ELR (cell line): ENCODE data around the gene TTC7B.

Source experiments
- DNase-seq: peaks from one replicate; pipeline ENCODE4 v3.0.0-alpha.2; 2015; ENCODE audit warnings: low read depth

Gene TTC7B

DNA sequence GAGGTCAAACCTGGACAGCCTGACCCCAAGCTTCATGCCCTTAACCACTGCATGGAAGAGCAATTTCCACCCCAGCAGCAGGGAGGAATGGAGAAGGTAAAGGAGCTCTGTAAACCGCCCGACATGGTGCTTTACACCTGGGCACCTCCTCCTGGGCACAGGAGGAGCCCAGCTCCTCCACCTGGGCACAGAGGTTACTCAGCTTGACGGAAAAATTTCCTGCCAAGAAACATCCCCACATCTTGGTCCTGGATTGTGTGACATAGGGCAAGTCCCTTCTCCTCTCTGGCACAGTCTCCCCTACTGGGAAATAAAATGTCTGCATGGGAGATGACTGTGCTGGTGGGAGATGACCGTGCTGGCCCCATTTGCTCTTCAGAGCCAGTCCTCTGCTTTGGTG, 40.8 kb downstream of the TTC7B start:
- no peak for DNase-seq

DNA sequence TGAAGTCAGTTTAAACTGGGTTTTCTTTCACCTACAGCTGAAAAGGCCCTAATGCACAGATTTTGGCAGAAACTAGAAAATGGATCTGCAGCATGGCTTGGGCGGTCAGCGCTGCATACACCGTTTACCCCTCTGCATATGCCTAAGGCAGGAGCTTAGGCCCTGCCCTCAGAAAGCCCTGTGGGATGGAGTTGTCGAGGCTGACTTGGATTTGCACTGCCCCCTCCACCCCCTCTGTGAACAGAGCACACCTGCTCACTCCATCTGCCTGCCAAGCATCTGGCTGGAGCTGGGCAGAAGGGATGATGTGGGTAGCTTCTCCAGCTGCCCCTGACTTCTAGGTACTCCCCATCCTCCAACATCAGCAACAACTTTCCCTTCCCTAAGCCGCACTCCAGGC, 41.9 kb downstream of the TTC7B start:
- no peak for DNase-seq

DNA sequence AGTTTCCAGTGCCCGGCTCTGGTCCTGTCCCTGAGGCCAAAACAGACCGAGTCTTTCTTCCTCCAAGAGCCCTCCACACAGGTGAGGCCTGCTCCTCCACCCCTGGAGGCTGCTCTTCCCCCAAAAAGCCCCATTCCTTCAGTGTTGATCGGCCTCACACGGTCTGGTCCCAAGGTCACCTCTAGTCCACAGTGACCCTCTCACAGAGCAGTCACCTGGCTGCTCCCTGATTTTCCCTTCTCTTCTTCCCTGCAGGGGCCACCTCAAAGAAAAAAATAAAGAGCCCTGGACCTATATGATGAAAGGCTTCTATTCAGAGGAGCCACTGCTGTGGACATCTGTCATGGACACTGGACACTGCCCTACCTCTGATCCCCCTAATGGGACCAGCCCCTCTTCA, 42.5 kb downstream of the TTC7B start:
- DNase-seq = no peak

DNA sequence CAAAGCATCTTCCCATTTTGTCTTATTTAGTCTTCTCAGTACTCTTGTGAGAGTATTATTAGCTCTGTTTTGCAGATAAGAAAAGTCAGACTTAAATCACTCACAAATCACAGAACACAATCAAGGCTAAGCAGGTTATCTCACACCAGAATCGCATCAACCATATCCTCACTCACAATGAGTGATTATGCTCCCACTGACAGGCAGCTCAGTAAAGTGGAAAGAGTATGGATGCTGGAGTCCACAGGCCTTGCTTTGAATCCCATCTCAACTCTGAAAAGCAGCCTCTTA, 43.1 kb downstream of the TTC7B start:
- DNase-seq = no peak

DNA sequence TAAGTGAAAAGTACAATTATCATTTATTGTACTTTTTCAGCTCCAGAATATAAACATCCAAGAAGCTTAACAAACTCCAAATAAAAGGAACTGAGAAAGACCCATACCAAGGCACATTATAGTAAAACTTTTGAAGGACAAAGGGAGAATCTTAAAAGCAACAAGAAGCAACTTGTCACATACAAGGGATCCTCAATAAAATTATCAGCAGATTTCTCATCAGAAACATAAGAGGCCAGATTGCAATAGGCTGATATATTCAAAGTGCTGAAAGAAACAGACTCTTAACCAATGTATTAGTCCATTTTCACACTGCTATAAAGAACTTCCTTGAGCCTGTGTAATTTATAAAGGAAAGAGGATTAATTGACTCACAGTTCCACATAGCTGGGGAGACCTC, 48.3 kb downstream of the TTC7B start:
- no peak for DNase-seq

DNA sequence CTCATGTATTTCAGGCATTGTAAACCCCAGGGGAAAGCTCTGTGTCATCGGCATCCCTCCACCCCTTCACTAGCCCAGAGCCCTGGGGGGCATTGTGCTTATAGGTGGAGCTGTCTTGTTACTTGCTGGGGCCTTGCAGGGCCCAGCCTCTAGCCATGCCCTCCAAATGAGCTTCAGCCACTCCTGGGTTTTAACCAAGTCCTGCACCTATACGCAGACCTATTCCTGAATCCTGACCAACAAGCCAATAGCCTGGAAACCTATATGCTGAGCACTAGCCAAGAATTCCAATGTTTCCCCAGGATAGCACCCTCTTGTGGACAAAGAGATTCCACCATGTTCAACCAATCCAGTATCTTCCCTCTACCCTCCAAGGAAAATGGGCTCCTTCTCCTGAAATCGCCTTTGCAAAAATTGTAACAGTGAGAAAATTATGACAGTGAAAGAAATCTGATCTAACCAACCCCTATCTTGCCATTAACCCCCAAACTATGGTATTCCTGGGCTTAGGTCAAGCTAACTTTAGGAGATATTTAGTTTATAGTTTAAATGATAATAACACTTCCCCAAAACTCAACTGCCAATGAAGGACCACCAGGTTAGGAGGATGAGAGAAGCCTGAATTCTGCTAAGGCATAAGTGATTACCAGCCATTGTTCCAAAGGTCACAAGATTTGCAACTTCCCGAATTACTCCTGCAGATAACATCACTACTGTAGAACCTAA, 55.5 kb downstream of the TTC7B start:
- peak; percentile 71 for DNase-seq

DNA sequence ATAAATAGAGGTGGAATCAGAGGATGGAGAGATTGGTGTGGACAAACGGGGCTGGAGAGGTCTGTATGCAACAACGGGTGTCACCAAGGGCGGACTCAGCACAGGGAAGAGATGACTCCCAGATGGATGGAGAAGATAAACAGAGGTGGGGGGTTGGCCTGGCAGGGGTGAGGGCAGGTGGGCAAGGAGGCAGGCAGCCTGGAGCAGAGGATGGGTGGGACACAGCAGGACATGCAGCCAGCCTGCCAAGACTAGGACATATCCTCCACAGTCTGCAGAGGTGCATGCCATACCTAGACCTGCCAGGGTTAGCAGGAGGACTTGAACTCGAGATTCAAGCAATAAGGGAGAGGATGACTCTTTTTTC, 56.2 kb downstream of the TTC7B start:
- no peak for DNase-seq

DNA sequence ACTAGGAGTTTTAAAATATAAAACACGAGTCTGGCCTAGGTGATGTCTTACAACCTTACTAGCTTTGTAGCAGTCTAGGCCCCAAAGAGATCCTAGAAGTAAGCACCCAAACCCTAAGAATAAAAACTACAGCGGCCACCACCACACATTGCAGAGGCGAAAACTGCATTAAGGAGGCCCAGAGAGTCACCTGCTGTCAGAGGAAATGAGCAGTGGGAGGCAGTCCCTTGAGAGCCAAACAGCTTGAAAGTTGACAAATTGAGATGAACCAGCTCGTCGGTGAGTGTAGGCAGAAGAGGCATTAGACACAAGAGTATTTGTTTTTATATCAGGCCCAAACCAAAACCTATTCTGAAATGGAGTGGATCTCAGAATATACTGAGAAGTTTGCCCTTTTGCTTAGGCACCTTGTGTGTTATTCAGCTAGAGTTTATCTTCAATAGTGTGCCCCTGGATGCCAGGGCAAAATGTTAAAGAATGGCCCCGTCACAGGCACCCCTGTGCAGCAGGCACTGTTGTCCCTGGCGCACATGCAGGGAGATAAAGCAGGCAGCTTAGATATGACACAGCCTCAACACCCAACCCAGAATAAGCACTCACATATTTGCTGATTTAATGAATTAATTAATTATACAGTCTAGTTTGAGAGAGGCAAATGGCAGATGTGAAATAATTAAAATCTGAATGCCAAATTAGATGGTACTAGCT, 56.7 kb downstream of the TTC7B start:
- DNase-seq = no peak

DNA sequence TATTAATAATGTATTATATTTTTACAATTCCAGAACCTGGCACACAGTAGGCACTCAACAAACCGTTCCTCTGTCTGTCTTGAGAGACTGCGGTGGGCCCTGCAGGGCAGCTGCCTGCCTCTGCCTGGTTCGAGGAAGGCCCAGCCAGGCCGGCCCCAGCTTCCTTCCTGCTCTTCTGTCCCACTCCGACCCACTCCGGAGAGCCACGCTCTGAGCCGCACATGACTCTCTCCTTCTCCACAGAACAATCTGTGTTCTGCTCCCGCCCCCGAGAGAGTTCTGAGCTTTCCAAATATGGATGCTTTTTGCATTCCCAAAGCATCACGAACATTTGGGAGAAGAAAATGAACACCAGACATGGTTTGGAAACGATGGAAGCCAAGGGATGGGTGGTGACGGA, 57.3 kb downstream of the TTC7B start:
- DNase-seq = peak; percentile 20

DNA sequence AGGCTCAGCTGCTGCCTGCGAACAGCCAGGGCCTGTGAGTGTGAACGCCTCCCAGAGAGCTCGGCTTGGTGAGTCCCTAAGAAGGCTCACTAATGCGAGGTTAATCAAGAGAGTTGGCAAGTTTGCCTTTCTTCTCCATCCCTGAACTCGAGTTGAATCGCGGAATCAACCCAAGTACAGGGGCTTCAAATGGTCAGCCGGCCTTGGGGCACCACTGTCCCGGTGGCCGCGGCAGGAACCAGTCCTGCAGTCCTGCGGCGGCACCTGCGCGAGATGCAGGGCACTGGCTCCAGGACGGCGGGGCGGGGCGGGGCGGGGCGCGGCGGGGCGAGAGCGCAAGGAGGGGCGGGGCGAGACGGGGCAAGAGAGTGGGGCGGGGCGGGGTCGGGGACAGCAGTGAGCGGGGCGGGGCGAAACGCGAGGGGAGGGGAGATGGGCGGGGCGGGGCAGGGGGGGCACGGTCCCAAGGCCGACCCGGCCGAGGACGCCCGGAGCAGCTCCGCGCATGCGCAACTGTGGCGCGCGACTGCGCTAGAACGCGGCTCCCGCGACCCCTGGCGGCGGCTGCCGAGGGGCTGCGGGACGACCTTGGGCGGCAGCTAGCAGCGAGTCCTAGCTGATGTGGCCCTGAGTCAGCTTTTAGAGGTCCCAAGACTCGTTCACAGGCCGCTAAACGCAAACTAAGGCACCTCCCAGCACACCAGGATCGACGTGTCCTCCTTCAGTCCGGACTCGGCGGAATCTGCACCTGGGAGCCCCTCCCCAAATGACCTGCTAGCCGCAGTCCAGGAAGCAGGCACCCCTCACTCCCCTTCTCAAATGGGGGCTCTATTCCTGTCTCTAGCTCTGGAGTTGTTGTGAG, 58.0 kb downstream of the TTC7B start:
- peak; percentile 92 for DNase-seq

DNA sequence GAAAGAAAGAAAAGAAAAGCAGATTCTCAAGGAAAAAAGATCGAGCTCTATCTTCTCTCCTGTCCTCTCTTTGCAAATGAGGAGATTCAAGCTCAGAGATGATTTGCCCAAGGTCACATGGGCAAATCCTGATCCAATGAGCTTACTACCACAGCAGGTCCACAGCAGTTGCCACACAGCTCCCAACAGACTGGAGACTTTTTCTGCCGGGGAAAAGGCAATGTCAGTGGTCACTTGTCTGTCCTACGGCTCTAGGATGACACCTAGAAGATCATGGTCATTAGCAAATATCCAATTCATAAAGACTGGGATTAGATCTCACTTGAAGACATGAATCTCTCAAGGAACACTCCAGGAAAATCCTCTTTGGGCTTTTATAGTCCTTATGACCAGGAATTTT, 58.8 kb downstream of the TTC7B start:
- no peak for DNase-seq

DNA sequence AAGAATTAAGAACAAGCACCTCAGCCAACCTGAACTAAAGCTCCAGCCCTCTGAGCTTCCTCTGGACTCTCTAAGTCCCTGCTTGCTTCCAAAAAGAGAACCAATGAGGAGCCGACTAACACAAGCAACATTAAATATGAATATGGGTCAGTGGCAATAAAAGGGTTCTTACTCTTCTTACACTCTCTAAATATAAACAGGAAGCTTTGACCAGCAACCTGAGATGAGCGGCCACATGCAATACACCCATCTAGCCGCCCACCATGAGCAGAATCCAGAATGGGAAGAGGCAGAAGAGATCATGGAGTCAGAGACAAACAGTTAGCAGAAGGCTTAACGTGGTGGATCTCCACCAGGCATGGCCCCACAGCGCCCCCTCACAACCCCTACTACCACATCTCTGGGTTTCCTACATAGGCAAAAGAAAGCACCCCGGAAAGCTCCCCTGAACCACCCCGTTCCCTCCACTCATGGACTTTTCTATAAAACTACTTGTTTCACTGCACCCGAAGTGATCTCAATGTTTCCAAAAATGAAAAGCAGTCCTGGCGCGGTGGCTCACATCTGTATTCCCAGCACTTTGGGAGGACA, 59.4 kb downstream of the TTC7B start:
- no peak for DNase-seq

DNA sequence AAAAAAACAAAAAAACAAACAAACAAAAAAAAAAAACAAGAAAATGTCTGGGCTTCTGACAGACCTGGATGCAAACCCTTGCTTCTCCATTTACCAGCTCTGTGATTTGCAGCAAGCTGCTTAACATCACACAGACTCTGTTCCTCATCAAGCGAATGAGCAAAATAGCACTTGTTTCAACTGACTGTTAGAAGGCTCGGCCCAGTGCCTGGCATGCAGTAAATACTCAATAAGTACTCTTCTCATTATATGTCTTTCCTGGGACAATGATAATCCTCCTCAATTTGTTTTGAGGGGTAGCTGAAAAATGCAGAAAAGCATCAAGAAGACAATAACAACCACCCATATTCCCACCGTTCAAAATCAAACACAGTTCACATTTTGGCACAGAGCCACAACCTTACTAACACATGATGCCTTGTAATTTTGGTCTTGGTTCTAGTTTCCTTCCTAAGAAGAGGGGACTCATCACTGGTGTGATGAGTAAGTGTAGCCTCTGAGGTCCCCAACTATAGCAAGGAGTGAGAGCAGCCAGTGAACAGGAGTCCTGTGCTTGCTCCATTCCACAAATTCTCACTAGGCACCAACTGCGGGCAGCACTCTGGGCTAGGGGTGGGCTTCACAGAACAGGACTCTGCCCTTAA, 60.4 kb downstream of the TTC7B start:
- peak; percentile 68 for DNase-seq

DNA sequence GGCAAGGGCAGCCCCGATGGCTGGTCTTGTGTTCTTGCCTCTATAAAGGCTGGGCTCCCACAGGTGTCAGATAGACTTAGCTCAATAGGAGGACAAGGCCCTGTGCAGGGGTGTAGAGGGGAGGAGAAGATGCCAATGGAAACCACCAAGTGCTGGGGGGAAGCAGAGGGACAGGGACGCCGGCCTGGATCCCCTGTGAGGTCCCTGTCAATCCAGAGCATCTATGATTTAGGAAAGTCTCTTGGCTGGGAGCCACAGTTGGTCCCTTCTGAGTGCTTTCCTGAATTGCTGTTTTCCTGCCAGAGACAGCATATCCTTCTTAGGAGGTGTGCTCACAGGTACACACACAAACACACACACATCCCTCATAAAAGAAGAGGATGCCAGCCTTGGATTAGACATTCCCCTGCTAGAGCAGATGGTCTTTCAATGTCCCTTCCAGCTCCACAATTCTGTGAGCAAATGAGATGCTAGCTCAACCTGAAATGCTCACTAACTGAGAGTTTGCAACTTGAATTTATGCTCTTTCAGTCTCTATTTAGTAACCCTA, 62.7 kb downstream of the TTC7B start:
- DNase-seq = no peak

DNA sequence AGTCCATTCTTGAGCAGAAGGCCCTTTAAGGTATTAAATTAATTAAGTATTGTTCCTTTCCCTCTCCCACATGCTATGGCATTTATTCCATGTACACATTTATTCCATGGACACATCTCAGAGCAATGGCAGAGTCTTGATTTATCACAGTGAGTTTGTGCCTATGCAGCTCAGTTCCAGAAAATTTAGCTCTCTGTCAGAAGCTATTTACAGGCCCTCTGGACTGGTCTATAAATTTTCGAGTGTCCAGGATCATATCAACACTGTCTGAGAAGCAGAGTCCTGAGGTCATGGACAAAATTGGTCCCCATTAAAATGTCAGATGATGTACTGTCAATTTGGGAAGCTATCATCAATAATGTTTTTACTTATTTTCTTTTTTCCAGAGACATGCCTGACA, 65.5 kb downstream of the TTC7B start:
- DNase-seq = no peak

DNA sequence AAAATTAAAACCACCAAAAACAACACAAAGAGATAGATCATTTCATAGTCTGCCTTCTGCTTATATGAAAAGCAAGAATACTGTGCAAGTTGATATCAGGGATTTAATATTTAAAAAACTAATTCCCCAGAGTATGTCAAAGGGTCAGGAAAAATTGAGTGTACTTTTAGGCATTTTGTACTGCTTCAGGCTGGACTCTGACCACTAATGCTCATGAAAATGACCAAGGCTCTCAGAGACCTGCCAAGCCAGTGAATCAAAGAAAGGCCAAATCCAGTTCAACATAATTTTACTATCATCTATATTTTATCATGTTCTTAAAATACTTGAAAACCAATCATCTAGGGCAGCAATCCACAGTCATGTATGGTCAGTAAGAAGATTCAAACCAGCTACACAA, 66.0 kb downstream of the TTC7B start:
- no peak for DNase-seq

DNA sequence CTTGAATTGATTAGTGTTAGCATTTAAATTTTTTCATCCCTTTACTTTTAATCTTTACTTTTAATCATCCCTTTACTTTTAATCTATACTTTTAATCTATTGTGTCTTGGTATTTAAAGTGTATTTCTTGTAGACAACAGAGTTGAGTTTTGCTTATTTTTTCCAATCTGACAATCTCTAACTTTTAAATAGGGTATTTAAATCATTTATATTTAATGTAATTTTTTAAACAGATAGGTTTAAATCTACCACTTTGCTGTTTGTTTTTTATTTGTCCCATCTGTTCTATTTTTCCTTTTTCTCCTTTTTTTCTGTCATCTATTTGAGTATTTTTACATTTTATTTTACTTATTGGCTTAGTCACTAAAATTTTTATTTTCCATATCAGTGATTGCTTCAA, 68.3 kb downstream of the TTC7B start:
- no peak for DNase-seq

DNA sequence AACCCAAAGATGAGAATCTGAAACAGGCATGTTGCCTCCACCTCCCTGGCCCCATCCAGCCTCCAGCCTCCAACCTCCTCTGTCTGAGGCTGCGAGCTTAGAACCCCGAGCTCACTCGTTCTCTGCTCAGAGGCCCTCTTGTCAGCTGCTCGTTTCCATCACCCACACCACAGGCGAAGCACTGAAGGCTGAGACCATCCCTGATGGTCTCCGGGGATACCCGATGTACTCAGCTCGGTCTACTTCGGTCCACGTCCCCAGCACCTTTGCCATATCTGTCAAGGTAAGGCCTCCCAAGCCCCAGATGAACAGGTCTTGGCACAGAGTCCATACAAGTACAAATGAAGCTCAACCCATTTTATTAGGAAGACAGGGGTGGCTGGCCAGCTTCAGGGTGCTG, 72.4 kb downstream of the TTC7B start:
- DNase-seq = no peak

DNA sequence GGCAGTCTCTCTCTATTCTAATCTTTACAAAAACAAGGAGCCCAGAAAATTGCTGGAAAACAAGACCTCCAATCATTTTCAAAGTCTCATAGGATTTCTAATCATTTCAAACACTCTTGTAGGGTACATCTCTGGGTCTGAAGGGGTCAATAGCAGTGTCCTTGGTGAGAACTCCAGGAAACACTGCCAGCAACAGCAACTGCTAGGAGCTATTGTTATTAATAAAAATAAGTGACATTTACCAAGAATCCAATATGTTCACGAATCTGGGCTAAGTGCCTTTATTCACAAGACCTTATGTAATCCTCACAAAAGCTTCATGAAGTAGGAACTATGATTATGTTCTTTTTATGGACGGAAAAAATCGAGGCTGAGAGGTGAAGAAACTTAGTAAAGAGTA, 72.8 kb downstream of the TTC7B start:
- DNase-seq = no peak

DNA sequence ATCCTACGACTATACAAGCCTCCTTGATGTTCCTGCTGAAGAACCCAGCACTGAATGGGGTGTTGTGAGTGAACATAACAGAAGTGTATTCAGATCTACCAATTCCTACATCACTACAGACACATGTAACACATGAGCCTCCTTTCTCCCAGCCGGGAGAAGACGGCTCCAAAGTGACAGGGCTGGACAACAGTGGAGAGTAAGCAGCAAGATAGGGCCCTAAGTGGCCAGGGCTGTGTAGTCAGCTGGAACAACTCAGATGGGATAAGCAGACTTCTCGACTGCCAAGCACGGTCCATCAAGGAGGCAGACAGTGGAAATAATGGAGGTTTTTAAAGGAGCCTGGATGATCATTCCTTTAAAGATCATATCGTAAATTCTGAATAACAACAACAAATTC, 73.5 kb downstream of the TTC7B start:
- no peak for DNase-seq

DNA sequence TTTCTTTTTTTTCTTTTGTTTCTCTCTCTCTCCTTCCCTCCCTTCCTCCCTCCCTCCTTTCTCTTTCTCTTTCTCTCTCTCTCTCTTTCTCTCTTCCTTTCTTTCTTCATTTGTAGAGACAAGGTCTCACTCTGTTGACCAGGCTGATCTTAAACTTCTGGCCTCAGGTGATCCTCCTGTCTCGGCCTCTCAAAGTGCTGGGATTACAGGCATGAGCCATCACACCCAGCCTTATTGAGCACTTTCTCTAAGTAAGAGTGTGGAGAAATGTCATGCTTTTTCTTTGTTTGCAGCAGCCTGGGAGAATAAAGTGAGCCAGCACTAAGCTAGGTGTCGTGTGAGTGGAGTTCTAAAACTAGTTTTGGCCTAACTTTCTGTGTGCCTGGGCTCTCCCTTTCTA, 74.0 kb downstream of the TTC7B start:
- no peak for DNase-seq

DNA sequence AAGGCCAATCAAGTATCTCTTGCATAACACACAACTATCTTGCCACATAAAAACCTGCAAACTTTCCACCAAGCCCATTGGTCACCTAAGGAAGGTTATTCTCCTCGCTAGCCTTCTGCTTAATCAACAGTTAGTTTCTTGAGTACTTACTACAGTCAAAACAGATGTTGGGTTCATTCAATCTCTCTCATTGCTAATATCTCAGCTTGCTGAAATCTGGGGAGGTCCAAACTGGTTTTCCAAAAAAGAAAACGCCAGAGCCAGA, 74.6 kb downstream of the TTC7B start:
- DNase-seq = no peak
